ENCODE measurements around the gene NKIRAS2. TPM values are rescaled to one million over a fixed set of nuclear protein-coding genes. Genes with fewer than 3 reads are reported as not detected.

NKIRAS2 gene
- polyA plus RNA-seq, 1 donor (not counting 4 experiments of a cell fraction or from before 2014, with no cell fraction given), result 26.3 TPM

DNA sequence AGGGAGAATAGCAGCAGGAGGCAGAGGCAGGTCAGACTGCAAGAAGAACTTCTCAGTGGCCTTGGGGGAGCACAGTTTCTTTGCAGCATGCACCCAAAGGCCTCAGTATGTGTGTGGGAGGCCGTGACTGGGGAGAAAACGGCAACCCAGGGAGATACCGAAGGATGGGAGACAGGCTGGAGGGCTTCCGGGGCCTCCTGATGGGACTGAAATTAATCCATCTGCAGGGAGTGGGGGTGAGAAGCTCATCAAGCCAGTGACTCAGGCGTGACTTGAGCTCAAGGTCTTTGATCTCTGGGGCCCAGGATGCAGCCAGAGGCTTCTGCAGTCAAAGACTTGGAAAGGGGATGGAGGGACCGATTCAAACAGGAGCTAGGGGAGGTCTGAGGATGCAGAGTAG is 35.6 kb downstream of the NKIRAS2 start:
- H3K9ac ChIP-seq (ENCODE audit: control insufficient read depth, extremely low read depth, insufficient read depth, low read length), result no peak overlapping the region
- no peak overlapping the region for H3K4me3 ChIP-seq (ENCODE audit: control insufficient read depth in 2 of 3, extremely low read depth in 1 of 3, insufficient read depth in 2 of 3, low read depth in 1 of 3, low read length in 3 of 3)
- H3K36me3 ChIP-seq (ENCODE audit: control insufficient read depth in 2 of 2, extremely low read depth in 1 of 2, insufficient read depth in 2 of 2, low read length in 2 of 2), result no peaks in the 10 kb centered on the region
- H3K4me1 ChIP-seq (ENCODE audit: control insufficient read depth, extremely low read depth, insufficient read depth, low read length), result peaks cover 2% of the 10 kb centered on the region
- H4K20me1 ChIP-seq (ENCODE audit: control insufficient read depth, extremely low read depth, insufficient read depth, low read length), result no peaks in the 10 kb centered on the region
- no peaks in the 10 kb centered on the region for H3K9me3 ChIP-seq (ENCODE audit: control insufficient read depth, low read depth, low read length)
- DNase-seq (ENCODE audit: low read depth, low spot score) (no peak), FAIRE-seq (no peak)
- no peak overlapping the region for H3K4me2 ChIP-seq (ENCODE audit: control insufficient read depth, extremely low read depth, insufficient read depth, low read depth, low read length)
- peaks cover 20% of the 10 kb centered on the region for H3K27me3 ChIP-seq (ENCODE audit: control insufficient read depth, extremely low read depth, insufficient read depth, low read length)
- dilution Hi-C loops (cut with MboI; ENCODE audit: extremely low pct_ligation_motif_present, low sequenced_read_pairs), result no loop called here
- no peak overlapping the region for H2AFZ ChIP-seq (ENCODE audit: control insufficient read depth, low read length)
- no peaks in the 10 kb centered on the region for H3K79me2 ChIP-seq (ENCODE audit: control insufficient read depth, insufficient read depth, low read length)
- TF ChIP-seq, protein P1, sequence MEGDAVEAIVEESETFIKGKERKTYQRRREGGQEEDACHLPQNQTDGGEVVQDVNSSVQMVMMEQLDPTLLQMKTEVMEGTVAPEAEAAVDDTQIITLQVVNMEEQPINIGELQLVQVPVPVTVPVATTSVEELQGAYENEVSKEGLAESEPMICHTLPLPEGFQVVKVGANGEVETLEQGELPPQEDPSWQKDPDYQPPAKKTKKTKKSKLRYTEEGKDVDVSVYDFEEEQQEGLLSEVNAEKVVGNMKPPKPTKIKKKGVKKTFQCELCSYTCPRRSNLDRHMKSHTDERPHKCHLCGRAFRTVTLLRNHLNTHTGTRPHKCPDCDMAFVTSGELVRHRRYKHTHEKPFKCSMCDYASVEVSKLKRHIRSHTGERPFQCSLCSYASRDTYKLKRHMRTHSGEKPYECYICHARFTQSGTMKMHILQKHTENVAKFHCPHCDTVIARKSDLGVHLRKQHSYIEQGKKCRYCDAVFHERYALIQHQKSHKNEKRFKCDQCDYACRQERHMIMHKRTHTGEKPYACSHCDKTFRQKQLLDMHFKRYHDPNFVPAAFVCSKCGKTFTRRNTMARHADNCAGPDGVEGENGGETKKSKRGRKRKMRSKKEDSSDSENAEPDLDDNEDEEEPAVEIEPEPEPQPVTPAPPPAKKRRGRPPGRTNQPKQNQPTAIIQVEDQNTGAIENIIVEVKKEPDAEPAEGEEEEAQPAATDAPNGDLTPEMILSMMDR (optimal IDR thresholded peaks at IDR 0.05 in 1 of 3, IDR thresholded peaks at IDR 0.05 in 1 of 3, conservative IDR thresholded peaks at IDR 0.05 in 1 of 3; ENCODE audit: extremely low read depth in 1 of 3, insufficient read depth in 2 of 3, low read length in 3 of 3), result no peak
- H3K9me1 ChIP-seq (ENCODE audit: control insufficient read depth, extremely low read depth, insufficient read depth, low read length), result no peaks in the 10 kb centered on the region
- no peak overlapping the region for H3K27ac ChIP-seq (ENCODE audit: control insufficient read depth, insufficient read depth, low read length)

DNA sequence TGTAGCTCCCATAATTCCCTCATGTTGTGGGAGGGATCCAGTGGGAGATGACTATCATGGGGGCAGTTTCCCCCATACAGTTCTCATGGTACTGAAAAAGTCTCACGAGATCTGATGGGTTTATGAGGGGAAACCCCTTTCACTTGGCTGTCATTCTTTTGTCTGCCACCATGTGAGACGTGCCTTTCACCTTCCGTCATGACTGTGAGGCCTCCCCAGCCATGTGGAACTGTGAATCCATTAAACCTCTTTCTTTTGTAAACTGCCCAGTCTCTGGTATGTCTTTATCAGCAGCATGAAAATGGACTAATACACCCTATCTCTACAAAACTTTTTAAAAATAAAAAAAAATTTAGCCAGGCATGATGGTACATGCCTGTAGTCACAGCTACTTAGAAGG is 36.7 kb downstream of the NKIRAS2 start:
- dilution Hi-C loops (cut with MboI; ENCODE audit: extremely low pct_ligation_motif_present, low sequenced_read_pairs), result no loop called here
- FAIRE-seq, result no peak

More for the DNA sequence above, 36.7 kb downstream of the NKIRAS2 start:
- Histone ChIP-seq H3K27ac (ENCODE audit: control insufficient read depth, insufficient read depth, low read length) (no peak overlapping the region), H2AFZ (ENCODE audit: control insufficient read depth, low read length) (no peak overlapping the region), H3K79me2 (ENCODE audit: control insufficient read depth, insufficient read depth, low read length) (no peaks in the 10 kb centered on the region), H4K20me1 (ENCODE audit: control insufficient read depth, extremely low read depth, insufficient read depth, low read length) (no peaks in the 10 kb centered on the region), H3K9ac (ENCODE audit: control insufficient read depth, extremely low read depth, insufficient read depth, low read length) (no peak overlapping the region), H3K4me3 (ENCODE audit: control insufficient read depth in 2 of 3, extremely low read depth in 1 of 3, insufficient read depth in 2 of 3, low read depth in 1 of 3, low read length in 3 of 3) (no peak overlapping the region), H3K9me3 (ENCODE audit: control insufficient read depth, low read depth, low read length) (no peaks in the 10 kb centered on the region), H3K9me1 (ENCODE audit: control insufficient read depth, extremely low read depth, insufficient read depth, low read length) (no peaks in the 10 kb centered on the region), H3K4me1 (ENCODE audit: control insufficient read depth, extremely low read depth, insufficient read depth, low read length) (no peaks in the 10 kb centered on the region), H3K4me2 (ENCODE audit: control insufficient read depth, extremely low read depth, insufficient read depth, low read depth, low read length) (no peak overlapping the region), H3K27me3 (ENCODE audit: control insufficient read depth, extremely low read depth, insufficient read depth, low read length) (peaks cover 19% of the 10 kb centered on the region), H3K36me3 (ENCODE audit: control insufficient read depth in 2 of 2, extremely low read depth in 1 of 2, insufficient read depth in 2 of 2, low read length in 2 of 2) (no peaks in the 10 kb centered on the region)
- no peak for DNase-seq (ENCODE audit: low read depth, low spot score)
- no peak for TF ChIP-seq EZH2 (IDR thresholded peaks at IDR 0.05; ENCODE audit: low read length)
- TF ChIP-seq, protein P1 (optimal IDR thresholded peaks at IDR 0.05 in 1 of 3, IDR thresholded peaks at IDR 0.05 in 1 of 3, conservative IDR thresholded peaks at IDR 0.05 in 1 of 3; ENCODE audit: extremely low read depth in 1 of 3, insufficient read depth in 2 of 3, low read length in 3 of 3), result no peak
